CD4-positive, CD25-positive, alpha-beta regulatory T cell (primary cell): ENCODE data around the gene PRDM16. TPM values are rescaled to one million over a fixed set of nuclear protein-coding genes. Genes with fewer than 3 reads are reported as not detected.

Source experiments
- ATAC-seq, 2 donors: fragments of 150-1000 bp; cut with Tn5 transposase; one replicate each; pipeline ENCODE4 v1.10.0; 2021; ENCODE audit warnings: low read depth in 2 of 2, moderate number of reproducible peaks in 2 of 2, moderate library complexity in 1 of 2
- DNase-seq, 3 donors: peaks; one replicate each; pipeline versions ENCODE4 v3.0.0 to v3.0.0-alpha.2; 2012 to 2022; ENCODE audit warnings: mixed read lengths in 1 of 3
- H3K27ac ChIP-seq: one replicate; pipeline ENCODE4 v1.7.0; 2013; ENCODE audit warnings: mild to moderate bottlenecking, low read length; ENCODE audit not compliant: insufficient read depth, poor library complexity, severe bottlenecking
- H3K27me3 ChIP-seq: one replicate; pipeline ENCODE4 v1.7.0; 2013; ENCODE audit warnings: low read length; ENCODE audit not compliant: control insufficient read depth, insufficient read depth
- H3K36me3 ChIP-seq: one replicate; pipeline ENCODE4 v1.7.0; 2013; ENCODE audit warnings: mild to moderate bottlenecking, low read length, moderate library complexity; ENCODE audit not compliant: control insufficient read depth, insufficient read depth
- H3K4me1 ChIP-seq: 2 replicates; pipeline ENCODE4 v1.7.0; 2013; ENCODE audit warnings: mild to moderate bottlenecking, low read length; ENCODE audit not compliant: insufficient read depth, control insufficient read depth, poor library complexity, severe bottlenecking
- H3K4me3 ChIP-seq: one replicate; pipeline ENCODE4 v1.7.0; 2013; ENCODE audit warnings: low read depth, mild to moderate bottlenecking, low read length, moderate library complexity
- H3K9me3 ChIP-seq, 2 experiments: 1 replicate in 1 of 2; 2 replicates in 1 of 2; pipeline ENCODE4 v1.7.0; 2013; ENCODE audit warnings: low read length in 2 of 2, mild to moderate bottlenecking in 1 of 2, moderate library complexity in 1 of 2; ENCODE audit not compliant: control insufficient read depth in 2 of 2
- H3K27ac Mint-ChIP-seq, 3 donors: one replicate each; pipeline ENCODE4 v1.8.0; 2020 to 2022; ENCODE audit warnings: mild to moderate bottlenecking in 3 of 3, mixed read lengths in 3 of 3, moderate library complexity in 2 of 3
- H3K27me3 Mint-ChIP-seq: one replicate; pipeline ENCODE4 v1.8.0; 2022; ENCODE audit warnings: mild to moderate bottlenecking, mixed read lengths
- H3K36me3 Mint-ChIP-seq: one replicate; pipeline ENCODE4 v1.8.0; 2020; ENCODE audit warnings: mixed read lengths
- H3K4me1 Mint-ChIP-seq, 4 donors: one replicate each; pipeline ENCODE4 v1.8.0; 2020 to 2022; ENCODE audit warnings: mixed read lengths in 4 of 4, mild to moderate bottlenecking in 1 of 4
- H3K4me3 Mint-ChIP-seq, 4 donors: one replicate each; pipeline ENCODE4 v1.8.0; 2020 to 2022; ENCODE audit warnings: mild to moderate bottlenecking in 4 of 4, mixed read lengths in 4 of 4, moderate library complexity in 3 of 4
- H3K9me3 Mint-ChIP-seq, 7 donors: one replicate each; pipeline ENCODE4 v1.8.0; 2020 to 2022; ENCODE audit warnings: mixed read lengths in 7 of 7, mild to moderate bottlenecking in 3 of 7, moderate library complexity in 2 of 7
- polyA plus RNA-seq, 4 donors: library from polyadenylated mRNA; unstranded; fragments of 300-500 nt; fragmentation: Illumina TruSeq; gene quantifications; one replicate each; pipeline ENCODE4 v1.2.3, GENCODE V29; 2021
- total RNA-seq: library from RNA; stranded (reverse); gene quantifications from one replicate; pipeline ENCODE4 v1.2.3, GENCODE V29; 2022

Gene PRDM16
- total and polyA plus RNA-seq, 5 donors from 2014 or later = 0.27 TPM; not detected in 4

GRCh38 chr1:3102641-3103040 lies 33.6 kb downstream of the PRDM16 start:
- Mint-ChIP-seq H3K4me1 (no peaks in the 10 kb centered on the region), H3K27me3 (no peaks in the 10 kb centered on the region), H3K4me3 (no peak overlapping the region), H3K9me3 (no peaks in the 10 kb centered on the region), H3K27ac (no peak overlapping the region), H3K36me3 (no peaks in the 10 kb centered on the region)
- Histone ChIP-seq H3K4me3 (no peak overlapping the region), H3K9me3 (no peaks in the 10 kb centered on the region), H3K4me1 (no peaks in the 10 kb centered on the region), H3K27me3 (no peaks in the 10 kb centered on the region), H3K27ac (no peak overlapping the region), H3K36me3 (no peaks in the 10 kb centered on the region)
- DNase-seq = no peak
- no peak for ATAC-seq

GRCh38 chr1:3103967-3104677 lies 35.1 kb downstream of the PRDM16 start:
- no peak overlapping the region for H3K27ac ChIP-seq
- Mint-ChIP-seq H3K4me1 (no peaks in the 10 kb centered on the region), H3K27me3 (no peaks in the 10 kb centered on the region), H3K36me3 (no peaks in the 10 kb centered on the region), H3K4me3 (no peak overlapping the region), H3K27ac (no peak overlapping the region), H3K9me3 (peaks cover 0 to 1% (median 0%) of the 10 kb centered on the region in 7 donors)
- ATAC-seq (no peak), DNase-seq (no peak)
- no peaks in the 10 kb centered on the region for H3K27me3 ChIP-seq
- no peaks in the 10 kb centered on the region for H3K36me3 ChIP-seq
- no peak overlapping the region for H3K4me3 ChIP-seq
- no peaks in the 10 kb centered on the region for H3K9me3 ChIP-seq
- H3K4me1 ChIP-seq = no peaks in the 10 kb centered on the region

GRCh38 chr1:3105167-3105863 lies 36.3 kb downstream of the PRDM16 start:
- no peak overlapping the region for H3K27ac ChIP-seq
- no peaks in the 10 kb centered on the region for H3K4me1 ChIP-seq
- no peaks in the 10 kb centered on the region for H3K27me3 ChIP-seq
- no peaks in the 10 kb centered on the region for H3K9me3 ChIP-seq
- no peaks in the 10 kb centered on the region for H3K36me3 ChIP-seq
- DNase-seq (no peak), ATAC-seq (no peak)
- H3K4me3 Mint-ChIP-seq = no peak overlapping the region
- H3K4me3 ChIP-seq = no peak overlapping the region
- H3K36me3 Mint-ChIP-seq = no peaks in the 10 kb centered on the region
- no peaks in the 10 kb centered on the region for H3K27me3 Mint-ChIP-seq
- no peaks in the 10 kb centered on the region for H3K4me1 Mint-ChIP-seq
- peaks cover 0 to 2% (median 0%) of the 10 kb centered on the region in 7 donors for H3K9me3 Mint-ChIP-seq
- H3K27ac Mint-ChIP-seq = no peak overlapping the region

GRCh38 chr1:3106216-3106615 lies 37.2 kb downstream of the PRDM16 start:
- H3K27me3 ChIP-seq = no peaks in the 10 kb centered on the region
- no peak overlapping the region for H3K27ac ChIP-seq
- no peak for ATAC-seq
- Mint-ChIP-seq H3K27me3 (no peaks in the 10 kb centered on the region), H3K27ac (no peak overlapping the region), H3K4me3 (no peak overlapping the region), H3K36me3 (no peaks in the 10 kb centered on the region), H3K4me1 (no peaks in the 10 kb centered on the region), H3K9me3 (peaks cover 0 to 2% (median 0%) of the 10 kb centered on the region in 7 donors)
- H3K9me3 ChIP-seq = no peaks in the 10 kb centered on the region
- DNase-seq = no peak
- H3K4me1 ChIP-seq = no peaks in the 10 kb centered on the region
- no peaks in the 10 kb centered on the region for H3K36me3 ChIP-seq
- H3K4me3 ChIP-seq = no peak overlapping the region

- Mint-ChIP-seq H3K36me3 (no peaks in the 10 kb centered on the region), H3K9me3 (peaks cover 0 to 2% (median 0%) of the 10 kb centered on the region in 7 donors), H3K27me3 (no peaks in the 10 kb centered on the region), H3K4me1 (no peaks in the 10 kb centered on the region), H3K27ac (no peak overlapping the region), H3K4me3 (no peak overlapping the region)
- H3K27me3 ChIP-seq = no peaks in the 10 kb centered on the region
- H3K27ac ChIP-seq = no peak overlapping the region
- H3K4me1 ChIP-seq = no peaks in the 10 kb centered on the region
- no peak for DNase-seq
- H3K36me3 ChIP-seq = no peaks in the 10 kb centered on the region
- H3K9me3 ChIP-seq = no peaks in the 10 kb centered on the region
- ATAC-seq = no peak
- no peak overlapping the region for H3K4me3 ChIP-seq
Measured at GRCh38 chr1:3107201-3107600, 38.2 kb downstream of the PRDM16 start.

- Mint-ChIP-seq H3K4me3 (no peak overlapping the region), H3K36me3 (no peaks in the 10 kb centered on the region), H3K27ac (no peak overlapping the region), H3K27me3 (no peaks in the 10 kb centered on the region), H3K4me1 (no peaks in the 10 kb centered on the region), H3K9me3 (peaks cover 0 to 2% (median 0%) of the 10 kb centered on the region in 7 donors)
- Histone ChIP-seq H3K4me3 (no peak overlapping the region), H3K27ac (no peak overlapping the region), H3K27me3 (no peaks in the 10 kb centered on the region), H3K9me3 (no peaks in the 10 kb centered on the region), H3K36me3 (no peaks in the 10 kb centered on the region), H3K4me1 (no peaks in the 10 kb centered on the region)
- ATAC-seq (no peak), DNase-seq (no peak)
Measured at GRCh38 chr1:3109355-3109754, 40.4 kb downstream of the PRDM16 start.

GRCh38 chr1:3111348-3112021 lies 42.5 kb downstream of the PRDM16 start:
- DNase-seq = no peak

More at GRCh38 chr1:3111348-3112021, 42.5 kb downstream of the PRDM16 start:
- Histone ChIP-seq H3K4me1 (no peaks in the 10 kb centered on the region), H3K4me3 (no peak overlapping the region), H3K27ac (no peak overlapping the region), H3K9me3 (no peaks in the 10 kb centered on the region), H3K36me3 (no peaks in the 10 kb centered on the region), H3K27me3 (no peaks in the 10 kb centered on the region)
- no peak overlapping the region for H3K4me3 Mint-ChIP-seq
- no peak overlapping the region for H3K27ac Mint-ChIP-seq
- no peaks in the 10 kb centered on the region for H3K36me3 Mint-ChIP-seq
- no peaks in the 10 kb centered on the region for H3K27me3 Mint-ChIP-seq
- ATAC-seq = no peak
- peaks cover 0 to 2% (median 0%) of the 10 kb centered on the region in 7 donors for H3K9me3 Mint-ChIP-seq
- H3K4me1 Mint-ChIP-seq = no peaks in the 10 kb centered on the region
